Trophoblast cell (in vitro differentiated cells and primary cell): ENCODE data around the gene RALA.

Experiments
- DNase-seq, 2 donors: peaks; one replicate each; pipeline ENCODE4 v3.0.0-alpha.2; 2016
- H2AFZ ChIP-seq: 2 replicates; pipeline ENCODE4 v1.6.1; 2013; ENCODE audit warnings: low read length, moderate library complexity, mild to moderate bottlenecking; ENCODE audit not compliant: insufficient read depth, poor library complexity
- H2AK5ac ChIP-seq: 2 replicates; pipeline ENCODE4 v1.6.1; 2013; ENCODE audit warnings: mild to moderate bottlenecking, low read length
- H2BK120ac ChIP-seq: 2 replicates; pipeline ENCODE4 v1.6.1; 2013; ENCODE audit warnings: low read length, mild to moderate bottlenecking, moderate library complexity; ENCODE audit not compliant: insufficient read depth, poor library complexity
- H2BK12ac ChIP-seq: 2 replicates; pipeline ENCODE4 v1.6.1; 2013; ENCODE audit warnings: mild to moderate bottlenecking, low read length, moderate library complexity
- H2BK5ac ChIP-seq: 2 replicates; pipeline ENCODE4 v1.6.1; 2013; ENCODE audit warnings: low read length, low read depth, moderate library complexity, mild to moderate bottlenecking; ENCODE audit not compliant: poor library complexity
- H3K14ac ChIP-seq: 2 replicates; pipeline ENCODE4 v1.6.1; 2013; ENCODE audit warnings: mild to moderate bottlenecking, low read length
- H3K18ac ChIP-seq: 2 replicates; pipeline ENCODE4 v1.6.1; 2013; ENCODE audit warnings: mild to moderate bottlenecking, low read length
- H3K23ac ChIP-seq: 2 replicates; pipeline ENCODE4 v1.6.1; 2013; ENCODE audit warnings: low read length
- H3K27ac ChIP-seq: 2 replicates; pipeline ENCODE4 v1.5.1; 2013; ENCODE audit warnings: low read depth, mild to moderate bottlenecking, inconsistent platforms, low read length, moderate library complexity
- H3K27me3 ChIP-seq: 2 replicates; pipeline ENCODE4 v1.6.1; 2013; ENCODE audit warnings: inconsistent platforms, mild to moderate bottlenecking, low read length, moderate library complexity; ENCODE audit not compliant: insufficient read depth
- H3K36me3 ChIP-seq, 2 experiments: 1 replicate in 1 of 2; 2 replicates in 1 of 2; pipeline ENCODE4 v1.6.1; 2013; ENCODE audit warnings: low read length in 2 of 2, mild to moderate bottlenecking in 2 of 2, moderate library complexity in 1 of 2; ENCODE audit not compliant: insufficient read depth in 2 of 2, control insufficient read depth in 1 of 2
- H3K4ac ChIP-seq: 2 replicates; pipeline ENCODE4 v1.6.1; 2013; ENCODE audit warnings: low read depth, mild to moderate bottlenecking, low read length, moderate library complexity
- H3K4me1 ChIP-seq, 2 experiments: 1 replicate in 1 of 2; 2 replicates in 1 of 2; pipeline ENCODE4 v1.6.1; 2013; ENCODE audit warnings: low read length in 2 of 2, mild to moderate bottlenecking in 2 of 2, moderate library complexity in 1 of 2; ENCODE audit not compliant: insufficient read depth in 2 of 2, control insufficient read depth in 1 of 2
- H3K4me2 ChIP-seq: 2 replicates; pipeline ENCODE4 v1.6.1; 2013; ENCODE audit warnings: inconsistent platforms, mild to moderate bottlenecking, low read length, moderate library complexity
- H3K4me3 ChIP-seq: 2 replicates; pipeline ENCODE4 v1.5.1; 2013; ENCODE audit warnings: mild to moderate bottlenecking, low read depth, low read length, inconsistent platforms
- H3K79me1 ChIP-seq: one replicate; pipeline ENCODE4 v1.6.1; 2013; ENCODE audit warnings: low read length
- H3K79me2 ChIP-seq: 2 replicates; pipeline ENCODE4 v1.6.1; 2013; ENCODE audit warnings: low read length, mild to moderate bottlenecking; ENCODE audit not compliant: control insufficient read depth, insufficient read depth, poor library complexity
- H3K9ac ChIP-seq: 2 replicates; pipeline ENCODE4 v1.6.1; 2013; ENCODE audit warnings: mild to moderate bottlenecking, low read length
- H3K9me3 ChIP-seq: 2 replicates; pipeline ENCODE4 v1.6.1; 2013; ENCODE audit warnings: low read depth, mild to moderate bottlenecking, control low read depth, inconsistent platforms, low read length; ENCODE audit not compliant: insufficient read depth
- H4K12ac ChIP-seq: 2 replicates; pipeline ENCODE4 v1.6.1; 2013; ENCODE audit warnings: low read depth, mild to moderate bottlenecking, low read length, moderate library complexity
- H4K8ac ChIP-seq: 2 replicates; pipeline ENCODE4 v1.6.1; 2013; ENCODE audit warnings: low read depth, mild to moderate bottlenecking, low read length, moderate library complexity
- H4K91ac ChIP-seq: one replicate; pipeline ENCODE4 v1.6.1; 2013; ENCODE audit warnings: low read depth, mild to moderate bottlenecking, low read length, moderate library complexity
- WGBS: extraction: QIAGEN DNeasy Blood & Tissue Kit; methylation state at CpG from one replicate; pipeline ENCODE4 v1.1.7; 2013; ENCODE audit warnings: missing lambda C conversion rate; ENCODE audit not compliant: insufficient read length, insufficient coverage; ENCODE audit errors: extremely low coverage; 5-methylcytosine and 5-hydroxymethylcytosine counted together

The RALA gene

GRCh38 chr7:39721345-39721744 is 98.0 kb downstream of the RALA start:
- Histone ChIP-seq H3K36me3 (no peaks in the 10 kb centered on the region), H3K23ac (no peak overlapping the region), H3K79me2 (no peaks in the 10 kb centered on the region), H3K14ac (peak overlapping the region; percentile 51), H2BK12ac (peak overlapping the region; percentile 31), H3K27me3 (no peaks in the 10 kb centered on the region), H3K27ac (peak overlapping the region; percentile 67), H2AK5ac (no peak overlapping the region), H3K4ac (peak overlapping the region; percentile 27), H2BK120ac (peak overlapping the region; percentile 33), H4K8ac (peak overlapping the region; percentile 77), H3K79me1 (peaks cover 4% of the 10 kb centered on the region), H3K9ac (no peak overlapping the region), H3K4me1 (peaks cover 13% of the 10 kb centered on the region in 2 experiments), H4K12ac (no peak overlapping the region), H3K18ac (peak overlapping the region; percentile 30), H2AFZ (peak overlapping the region; percentile 41), H3K4me3 (no peak overlapping the region), H4K91ac (peak overlapping the region; percentile 47), H3K9me3 (peaks cover 1% of the 10 kb centered on the region), H3K4me2 (no peak overlapping the region), H2BK5ac (peak overlapping the region; percentile 56)
- no peak for DNase-seq
- no CpG with 5 or more reads among the region's 3 CpGs for WGBS

- Histone ChIP-seq H4K8ac (no peak overlapping the region), H3K79me1 (peaks cover 4% of the 10 kb centered on the region), H3K4me3 (no peak overlapping the region), H2AK5ac (no peak overlapping the region), H2BK5ac (no peak overlapping the region), H3K9ac (no peak overlapping the region), H3K4me1 (peaks cover 13% of the 10 kb centered on the region in 2 experiments), H3K18ac (no peak overlapping the region), H3K27ac (no peak overlapping the region), H3K36me3 (no peaks in the 10 kb centered on the region), H2BK12ac (no peak overlapping the region), H3K23ac (no peak overlapping the region), H2AFZ (no peak overlapping the region), H4K91ac (no peak overlapping the region), H3K9me3 (peaks cover 1% of the 10 kb centered on the region), H3K14ac (no peak overlapping the region), H4K12ac (no peak overlapping the region), H3K79me2 (no peaks in the 10 kb centered on the region), H3K4me2 (no peak overlapping the region), H3K27me3 (no peaks in the 10 kb centered on the region), H2BK120ac (no peak overlapping the region), H3K4ac (no peak overlapping the region)
- DNase-seq: no peak
- WGBS: no CpG with 5 or more reads among the region's 17 CpGs
These were observed 98.7 kb downstream of the RALA start for GRCh38 chr7:39721919-39722597.

DNA sequence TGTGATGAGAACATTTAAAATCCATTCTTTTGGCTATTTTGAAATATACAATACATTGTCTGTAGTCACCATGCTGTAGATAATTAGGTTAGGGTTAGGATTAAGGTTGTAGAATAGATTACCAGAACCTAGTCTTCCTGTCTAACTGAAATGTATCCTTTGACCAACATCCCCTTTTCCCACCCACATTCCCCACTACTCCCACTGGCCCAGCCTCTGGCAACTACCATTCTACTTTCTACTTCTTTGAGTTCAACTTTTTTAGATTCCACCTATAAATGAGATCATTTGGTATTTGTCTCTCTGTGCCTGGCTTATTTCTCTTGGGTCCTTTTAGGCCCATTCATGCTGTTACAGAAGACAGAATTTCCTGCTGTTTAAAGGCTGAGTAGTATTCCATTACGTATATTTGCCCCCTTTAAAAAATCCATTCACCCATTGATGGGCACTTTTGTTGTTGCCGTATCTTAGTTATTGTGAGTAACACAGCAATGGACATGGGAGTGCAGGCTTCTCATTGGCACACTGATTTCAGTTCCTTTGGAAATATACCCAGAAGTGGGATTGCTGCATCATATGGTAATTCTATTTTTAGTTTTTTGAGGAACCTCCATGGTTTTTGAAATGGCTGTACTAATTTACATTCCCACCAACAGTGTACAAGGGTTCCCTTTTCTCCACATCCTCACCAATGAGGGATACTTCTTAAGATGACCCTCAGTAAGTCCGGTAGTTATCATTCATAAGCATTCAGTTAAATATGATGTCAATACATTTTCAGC is 104.0 kb downstream of the RALA start:
- Histone ChIP-seq H2BK120ac (no peak overlapping the region), H2BK12ac (no peak overlapping the region), H3K9ac (no peak overlapping the region), H3K79me2 (no peaks in the 10 kb centered on the region), H3K27me3 (no peaks in the 10 kb centered on the region), H3K4ac (no peak overlapping the region), H4K12ac (no peak overlapping the region), H3K23ac (no peak overlapping the region), H3K79me1 (no peaks in the 10 kb centered on the region), H2AK5ac (no peak overlapping the region), H4K91ac (no peak overlapping the region), H2AFZ (no peak overlapping the region), H3K4me2 (no peak overlapping the region), H3K4me1 (no peaks in the 10 kb centered on the region), H3K9me3 (no peaks in the 10 kb centered on the region), H3K18ac (no peak overlapping the region), H3K4me3 (no peak overlapping the region), H3K36me3 (no peaks in the 10 kb centered on the region), H3K27ac (no peak overlapping the region), H4K8ac (no peak overlapping the region), H3K14ac (no peak overlapping the region), H2BK5ac (no peak overlapping the region)
- peak in 1 of 2 donors; percentile 18 for DNase-seq
- WGBS: no CpG with 5 or more reads among the region's 3 CpGs

- Histone ChIP-seq H2AFZ (peak overlapping the region; percentile 71), H2BK5ac (peak overlapping the region; percentile 35), H3K79me2 (no peaks in the 10 kb centered on the region), H3K9ac (no peak overlapping the region), H3K4me1 (peaks cover 10 to 11% of the 10 kb centered on the region in 2 experiments), H2BK120ac (no peak overlapping the region), H3K4ac (peak overlapping the region; percentile 10), H3K27ac (peak overlapping the region; percentile 54), H3K23ac (no peak overlapping the region), H3K27me3 (no peaks in the 10 kb centered on the region), H2BK12ac (peak overlapping the region; percentile 37), H3K4me2 (peak overlapping the region; percentile 80), H3K79me1 (peaks cover 4% of the 10 kb centered on the region), H3K14ac (peak overlapping the region; percentile 15), H2AK5ac (no peak overlapping the region), H4K91ac (peak overlapping the region; percentile 80), H3K9me3 (no peaks in the 10 kb centered on the region), H3K36me3 (no peaks in the 10 kb centered on the region), H3K4me3 (peak overlapping the region; percentile 66), H4K8ac (peak overlapping the region; percentile 78), H3K18ac (peak overlapping the region; percentile 4), H4K12ac (peak overlapping the region; percentile 5)
- WGBS: no CpG with 5 or more reads among the region's 52 CpGs
- peak; percentile 77 to 89 for DNase-seq
These were observed 109.7 kb downstream of the RALA start for GRCh38 chr7:39732837-39733804.
